Caco-2 (cell line): Measurements from ENCODE around the gene UNC50. TPM values are rescaled to one million over a fixed set of nuclear protein-coding genes. Genes with fewer than 3 reads are reported as not detected.

Experiments used
- BruUV-seq: library from RNA; stranded (reverse); fragments of 400-500 nt; replicated peaks from 2 replicates; lab custom pipeline; 2021; lab: Mats Ljungman, UMichigan
- CTCF ChIA-PET: fragments of 300-600 bp; sonication (Branson Sonifier 250); formaldehyde crosslinking; loops from one replicate; lab custom pipeline; 2022; ENCODE audit warnings: antibody characterized with exemption; lab: Charles Lee
- POLR2A ChIA-PET: fragments of 300-600 bp; sonication (Branson Sonifier 250); formaldehyde crosslinking; loops from one replicate; lab custom pipeline; 2022; ENCODE audit warnings: antibody characterized with exemption; lab: Charles Lee
- DNase-seq, 2 experiments: peaks; one replicate each; pipeline versions ENCODE4 v3.0.0 to v3.0.0-alpha.2; 2020 to 2022
- H3K27me3 ChIP-seq: replicated peaks from 2 replicates; pipeline ENCODE4 v1.6.0; 2011; ENCODE audit warnings: low read length; ENCODE audit not compliant: control insufficient read depth, insufficient read depth
- H3K36me3 ChIP-seq: 2 replicates; pipeline ENCODE4 v1.5.1; 2011; ENCODE audit warnings: low read length; ENCODE audit not compliant: control insufficient read depth, insufficient read depth
- H3K4me1 ChIP-seq: fragments of 250-450 bp; sonication (Bioruptor Pico); 2 replicates; pipeline ENCODE4 v1.5.1; 2020; ENCODE audit warnings: mild to moderate bottlenecking
- H3K4me3 ChIP-seq: 2 replicates; pipeline ENCODE4 v1.5.1; 2011; ENCODE audit warnings: low read depth, mild to moderate bottlenecking, control low read depth, low read length
- H3K9me3 ChIP-seq: fragments of 250-450 bp; sonication (Bioruptor Pico); 2 replicates; pipeline ENCODE4 v1.5.1; 2020; ENCODE audit warnings: mild to moderate bottlenecking, moderate library complexity
- H3K27ac Mint-ChIP-seq: one replicate; pipeline ENCODE4 v1.8.0; 2022; ENCODE audit warnings: mixed read lengths; ENCODE audit not compliant: unreplicated experiment
- H3K27me3 Mint-ChIP-seq: one replicate; pipeline ENCODE4 v1.8.0; 2022; ENCODE audit warnings: mixed read lengths; ENCODE audit not compliant: insufficient read depth, unreplicated experiment
- H3K36me3 Mint-ChIP-seq: one replicate; pipeline ENCODE4 v1.8.0; 2022; ENCODE audit warnings: mild to moderate bottlenecking, mixed read lengths; ENCODE audit not compliant: insufficient read depth, unreplicated experiment
- H3K4me1 Mint-ChIP-seq: one replicate; pipeline ENCODE4 v1.8.0; 2022; ENCODE audit warnings: low read depth, mixed read lengths; ENCODE audit not compliant: unreplicated experiment
- H3K4me3 Mint-ChIP-seq: one replicate; pipeline ENCODE4 v1.8.0; 2022; ENCODE audit warnings: mild to moderate bottlenecking, moderate library complexity, mixed read lengths; ENCODE audit not compliant: unreplicated experiment
- H3K9me3 Mint-ChIP-seq: one replicate; pipeline ENCODE4 v1.8.0; 2022; ENCODE audit warnings: mixed read lengths; ENCODE audit not compliant: unreplicated experiment
- CTCF ChIP-seq, 2 experiments: fragments of 200-600 bp in 1 of 2; IDR thresholded peaks; 1 replicate in 1 of 2; 2 replicates in 1 of 2; pipeline versions ENCODE4 v1.5.1 to v1.8.0; 2011 to 2022; ENCODE audit warnings: antibody characterized with exemption in 1 of 2, control low read depth in 1 of 2, inconsistent platforms in 1 of 2, low read depth in 1 of 2, low read length in 1 of 2, mild to moderate bottlenecking in 1 of 2, moderate library complexity in 1 of 2; ENCODE audit not compliant: insufficient read depth in 1 of 2, severe bottlenecking in 1 of 2, unreplicated experiment in 1 of 2
- intact Hi-C: fragments of 100-400 bp; cut with micrococcal nuclease; formaldehyde crosslinking; loops from one replicate; pipeline ENCODE4 v1.10.0; 2022; ENCODE audit not compliant: unreplicated experiment
- total RNA-seq: library from RNA; stranded (reverse); gene quantifications from 2 replicates; pipeline ENCODE4 v1.2.3, GENCODE V29; 2022

Gene UNC50
- total RNA-seq, 1 experiment from 2014 or later = 40.0 TPM

- H3K9me3 Mint-ChIP-seq = no peaks in the 10 kb centered on the region
- no peak for TF ChIP-seq CTCF (IDR thresholded peaks at IDR 0.05; ENCODE audit: insufficient read depth in 1 of 2, low read depth in 1 of 2, low read length in 1 of 2, severe bottlenecking in 1 of 2, unreplicated experiment in 1 of 2)
- Histone ChIP-seq H3K27me3 (no peaks in the 10 kb centered on the region), H3K4me1 (no peaks in the 10 kb centered on the region), H3K4me3 (no peak overlapping the region), H3K9me3 (no peaks in the 10 kb centered on the region), H3K36me3 (no peaks in the 10 kb centered on the region)
- intact Hi-C loops = no loop called here
- H3K36me3 Mint-ChIP-seq = peaks cover 19% of the 10 kb centered on the region
- H3K27ac Mint-ChIP-seq = no peak overlapping the region
- CTCF ChIA-PET = no interaction called here
- no peaks in the 10 kb centered on the region for H3K4me1 Mint-ChIP-seq
- POLR2A ChIA-PET = no interaction called here
- no peak overlapping the region for H3K4me3 Mint-ChIP-seq
- DNase-seq = no peak
- no peaks in the 10 kb centered on the region for H3K27me3 Mint-ChIP-seq
- no TSS peak for BruUV-seq
Observed at GRCh38 chr2:98572676-98573075, 35.7 kb upstream of the UNC50 start.

GRCh38 chr2:98573426-98573825 lies 35.0 kb upstream of the UNC50 start:
- POLR2A ChIA-PET = no interaction called here
- no peak overlapping the region for H3K4me3 ChIP-seq
- no peaks in the 10 kb centered on the region for H3K9me3 ChIP-seq
- Mint-ChIP-seq H3K4me1 (no peaks in the 10 kb centered on the region), H3K4me3 (no peak overlapping the region), H3K9me3 (no peaks in the 10 kb centered on the region), H3K27ac (no peak overlapping the region), H3K36me3 (peaks cover 19% of the 10 kb centered on the region), H3K27me3 (no peaks in the 10 kb centered on the region)
- no peak for TF ChIP-seq CTCF (IDR thresholded peaks at IDR 0.05; ENCODE audit: insufficient read depth in 1 of 2, low read depth in 1 of 2, low read length in 1 of 2, severe bottlenecking in 1 of 2, unreplicated experiment in 1 of 2)
- no peaks in the 10 kb centered on the region for H3K4me1 ChIP-seq
- BruUV-seq = no TSS peak
- DNase-seq = no peak
- intact Hi-C loops = no loop called here
- no peaks in the 10 kb centered on the region for H3K27me3 ChIP-seq
- CTCF ChIA-PET = no interaction called here
- H3K36me3 ChIP-seq = no peaks in the 10 kb centered on the region

GRCh38 chr2:98576666-98577312 lies 31.6 kb upstream of the UNC50 start:
- Histone ChIP-seq H3K4me1 (no peaks in the 10 kb centered on the region), H3K36me3 (no peaks in the 10 kb centered on the region), H3K4me3 (no peak overlapping the region), H3K27me3 (no peaks in the 10 kb centered on the region), H3K9me3 (no peaks in the 10 kb centered on the region)
- H3K4me3 Mint-ChIP-seq = no peak overlapping the region
- peaks cover 6% of the 10 kb centered on the region for H3K36me3 Mint-ChIP-seq
- TF ChIP-seq CTCF (IDR thresholded peaks at IDR 0.05; ENCODE audit: insufficient read depth in 1 of 2, low read depth in 1 of 2, low read length in 1 of 2, severe bottlenecking in 1 of 2, unreplicated experiment in 1 of 2) = no peak
- BruUV-seq = no TSS peak
- intact Hi-C loops = loop anchor here (5.0 kb wide), 1 partner anchor 359 kb away; no protein-coding TSS in a partner anchor
- no peak for DNase-seq
- CTCF ChIA-PET = no interaction called here
- H3K9me3 Mint-ChIP-seq = no peaks in the 10 kb centered on the region
- no peaks in the 10 kb centered on the region for H3K27me3 Mint-ChIP-seq
- H3K27ac Mint-ChIP-seq = peak overlapping the region; percentile 64
- no peaks in the 10 kb centered on the region for H3K4me1 Mint-ChIP-seq
- POLR2A ChIA-PET = no interaction called here
